ENCODE results near the gene ITGB4.

ITGB4 gene

DNA sequence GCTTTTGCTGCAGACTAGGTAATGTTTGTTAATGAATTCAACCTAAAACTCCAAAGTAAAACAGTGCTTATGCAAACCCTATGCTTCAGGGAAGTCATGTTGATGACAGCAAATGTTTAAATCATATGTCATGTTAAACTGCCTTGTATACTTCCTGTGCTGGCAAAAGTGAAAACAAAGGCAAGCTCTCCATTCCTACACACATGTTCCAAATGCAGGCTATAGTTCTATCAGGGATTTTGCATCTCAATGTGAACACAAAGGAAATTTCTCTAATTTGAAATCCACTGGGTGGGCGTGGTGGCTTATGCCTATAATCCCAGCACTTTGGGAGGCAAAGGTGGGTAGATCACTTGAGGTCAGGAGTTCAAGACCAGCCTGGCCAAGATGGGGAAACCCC, 82.6 kb downstream of the ITGB4 start:
- DNase-seq, result no peak

DNA sequence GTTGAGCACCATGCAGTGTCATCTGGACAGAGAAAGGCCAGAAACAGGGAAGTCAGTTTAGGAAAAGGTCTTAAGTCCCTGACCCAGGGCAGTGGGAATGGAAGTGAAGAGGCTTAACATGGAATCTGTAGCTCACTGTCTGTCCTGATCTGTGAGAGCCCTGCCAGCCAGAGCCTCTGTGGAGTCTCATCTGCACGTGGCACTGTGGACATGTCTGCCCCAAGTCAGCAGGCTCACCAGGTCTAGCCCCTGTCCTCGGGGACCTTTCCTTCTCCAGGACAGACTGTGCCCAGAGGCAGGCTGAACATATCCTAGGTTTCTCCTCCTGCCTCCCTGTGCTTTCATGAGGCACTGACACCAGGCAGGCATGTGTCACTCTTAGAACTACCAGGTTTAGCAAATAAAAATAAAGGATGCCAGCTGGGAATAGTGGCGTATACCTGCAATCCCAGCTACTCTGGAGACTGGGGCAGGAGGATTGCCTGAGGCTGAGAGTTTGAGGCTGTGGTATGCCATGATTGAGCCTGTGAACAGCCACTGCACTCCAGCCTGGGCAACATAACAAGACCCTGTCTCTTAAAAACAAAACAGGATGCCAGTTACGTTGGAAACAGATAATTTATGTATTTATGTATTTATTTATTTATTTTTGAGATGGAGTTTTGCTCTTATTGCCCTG, 85.7 kb downstream of the ITGB4 start:
- no peak for DNase-seq

Measured in CD4-positive, alpha-beta T cell treated with Interferon gamma for 1 hour (primary cell).